ENCODE data around the gene NXPH1. TPM values are rescaled to one million over a fixed set of nuclear protein-coding genes. Genes with fewer than 3 reads are reported as not detected.

The NXPH1 gene
- total RNA-seq, 1 experiment from 2014 or later = 0.59 TPM

DNA sequence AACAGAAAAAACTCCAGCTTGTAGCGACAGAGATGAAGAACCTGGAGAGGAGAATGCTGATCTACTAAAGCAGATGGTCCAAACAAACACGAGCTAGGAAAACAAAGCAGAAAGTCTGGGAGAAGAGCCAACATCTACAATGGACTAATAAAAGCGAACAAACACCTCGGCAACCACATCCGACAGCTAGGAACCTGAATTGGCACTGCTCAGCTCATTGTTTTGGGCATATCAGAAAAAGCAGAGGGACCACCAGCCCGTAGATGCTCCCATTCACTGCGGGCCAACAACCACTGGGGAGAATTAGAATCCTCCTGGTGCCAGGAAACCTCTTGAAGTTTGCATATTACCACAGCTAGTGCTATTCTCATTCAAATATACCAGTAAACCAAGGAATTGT lies 204.7 kb downstream of the NXPH1 start (continued):
- no peak for TF ChIP-seq FOXK1 (CRISPR knock-in tag; IDR thresholded peaks at IDR 0.05)
- TF ChIP-seq, protein P1, sequence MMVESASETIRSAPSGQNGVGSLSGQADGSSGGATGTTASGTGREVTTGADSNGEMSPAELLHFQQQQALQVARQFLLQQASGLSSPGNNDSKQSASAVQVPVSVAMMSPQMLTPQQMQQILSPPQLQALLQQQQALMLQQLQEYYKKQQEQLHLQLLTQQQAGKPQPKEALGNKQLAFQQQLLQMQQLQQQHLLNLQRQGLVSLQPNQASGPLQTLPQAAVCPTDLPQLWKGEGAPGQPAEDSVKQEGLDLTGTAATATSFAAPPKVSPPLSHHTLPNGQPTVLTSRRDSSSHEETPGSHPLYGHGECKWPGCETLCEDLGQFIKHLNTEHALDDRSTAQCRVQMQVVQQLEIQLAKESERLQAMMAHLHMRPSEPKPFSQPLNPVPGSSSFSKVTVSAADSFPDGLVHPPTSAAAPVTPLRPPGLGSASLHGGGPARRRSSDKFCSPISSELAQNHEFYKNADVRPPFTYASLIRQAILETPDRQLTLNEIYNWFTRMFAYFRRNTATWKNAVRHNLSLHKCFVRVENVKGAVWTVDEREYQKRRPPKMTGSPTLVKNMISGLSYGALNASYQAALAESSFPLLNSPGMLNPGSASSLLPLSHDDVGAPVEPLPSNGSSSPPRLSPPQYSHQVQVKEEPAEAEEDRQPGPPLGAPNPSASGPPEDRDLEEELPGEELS (CRISPR knock-in tag; IDR thresholded peaks at IDR 0.05) = no peak
- no peak for TF ChIP-seq ZBTB21 (CRISPR knock-in tag; IDR thresholded peaks at IDR 0.05; ENCODE audit: borderline replicate concordance)
- TF ChIP-seq ZNF219 (CRISPR knock-in tag; IDR thresholded peaks at IDR 0.05; ENCODE audit: borderline replicate concordance) = no peak
- no peak for TF ChIP-seq IRF1 (CRISPR knock-in tag; IDR thresholded peaks at IDR 0.05)
- no peak for TF ChIP-seq ESRRA (CRISPR knock-in tag; IDR thresholded peaks at IDR 0.05; ENCODE audit: borderline replicate concordance)
- TF ChIP-seq JAZF1 (CRISPR knock-in tag; IDR thresholded peaks at IDR 0.05) = no peak
- no peak for TF ChIP-seq ZNF671 (CRISPR knock-in tag; IDR thresholded peaks at IDR 0.05)

- no peaks in the 10 kb centered on the region for H3K36me3 Mint-ChIP-seq
- ATAC-seq (no peak), DNase-seq (ENCODE audit: low spot score) (no peak)
- CTCF ChIA-PET = no interaction called here
- H3K4me3 Mint-ChIP-seq = no peak overlapping the region
- H3K4me1 Mint-ChIP-seq = peaks cover 44% of the 10 kb centered on the region
- TF ChIP-seq, protein P2, sequence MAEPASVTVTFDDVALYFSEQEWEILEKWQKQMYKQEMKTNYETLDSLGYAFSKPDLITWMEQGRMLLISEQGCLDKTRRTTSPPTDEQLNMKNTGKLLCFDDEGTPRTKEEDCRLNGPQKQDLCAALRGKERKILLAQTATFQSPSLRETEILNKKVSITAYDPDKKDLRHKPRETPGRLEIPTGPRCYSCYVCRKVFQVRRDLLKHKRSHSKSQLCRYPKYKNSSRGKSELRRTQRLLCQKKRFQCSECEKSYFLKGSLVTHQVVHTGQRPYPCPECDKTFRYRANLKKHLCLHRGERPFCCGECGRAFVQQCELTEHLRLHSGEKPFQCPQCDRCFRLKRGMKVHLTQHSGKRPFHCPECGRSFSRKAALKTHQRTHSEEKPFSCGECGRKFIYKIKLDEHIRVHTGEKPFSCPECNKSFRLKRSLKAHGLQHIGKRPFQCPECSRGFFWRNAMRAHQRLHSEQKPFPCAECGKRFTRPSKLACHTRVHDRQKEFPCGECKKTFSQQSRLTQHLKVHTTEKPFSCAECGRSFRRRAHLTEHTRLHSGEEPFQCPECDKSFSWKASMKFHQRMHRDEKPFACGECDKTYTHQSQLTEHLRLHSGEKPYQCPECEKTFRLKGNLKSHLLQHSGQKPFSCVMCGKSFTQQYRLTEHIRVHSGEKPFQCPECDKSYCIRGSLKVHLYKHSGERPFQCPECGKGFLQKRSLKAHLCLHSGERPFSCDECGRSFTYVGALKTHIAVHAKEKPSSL (CRISPR knock-in tag; conservative IDR thresholded peaks at IDR 0.05) = no peak
- TF ChIP-seq SMAD3 (CRISPR knock-in tag; IDR thresholded peaks at IDR 0.05; ENCODE audit: borderline replicate concordance) (no peak), GABPB1 (CRISPR knock-in tag; IDR thresholded peaks at IDR 0.05) (no peak)
- TF ChIP-seq, protein P3, sequence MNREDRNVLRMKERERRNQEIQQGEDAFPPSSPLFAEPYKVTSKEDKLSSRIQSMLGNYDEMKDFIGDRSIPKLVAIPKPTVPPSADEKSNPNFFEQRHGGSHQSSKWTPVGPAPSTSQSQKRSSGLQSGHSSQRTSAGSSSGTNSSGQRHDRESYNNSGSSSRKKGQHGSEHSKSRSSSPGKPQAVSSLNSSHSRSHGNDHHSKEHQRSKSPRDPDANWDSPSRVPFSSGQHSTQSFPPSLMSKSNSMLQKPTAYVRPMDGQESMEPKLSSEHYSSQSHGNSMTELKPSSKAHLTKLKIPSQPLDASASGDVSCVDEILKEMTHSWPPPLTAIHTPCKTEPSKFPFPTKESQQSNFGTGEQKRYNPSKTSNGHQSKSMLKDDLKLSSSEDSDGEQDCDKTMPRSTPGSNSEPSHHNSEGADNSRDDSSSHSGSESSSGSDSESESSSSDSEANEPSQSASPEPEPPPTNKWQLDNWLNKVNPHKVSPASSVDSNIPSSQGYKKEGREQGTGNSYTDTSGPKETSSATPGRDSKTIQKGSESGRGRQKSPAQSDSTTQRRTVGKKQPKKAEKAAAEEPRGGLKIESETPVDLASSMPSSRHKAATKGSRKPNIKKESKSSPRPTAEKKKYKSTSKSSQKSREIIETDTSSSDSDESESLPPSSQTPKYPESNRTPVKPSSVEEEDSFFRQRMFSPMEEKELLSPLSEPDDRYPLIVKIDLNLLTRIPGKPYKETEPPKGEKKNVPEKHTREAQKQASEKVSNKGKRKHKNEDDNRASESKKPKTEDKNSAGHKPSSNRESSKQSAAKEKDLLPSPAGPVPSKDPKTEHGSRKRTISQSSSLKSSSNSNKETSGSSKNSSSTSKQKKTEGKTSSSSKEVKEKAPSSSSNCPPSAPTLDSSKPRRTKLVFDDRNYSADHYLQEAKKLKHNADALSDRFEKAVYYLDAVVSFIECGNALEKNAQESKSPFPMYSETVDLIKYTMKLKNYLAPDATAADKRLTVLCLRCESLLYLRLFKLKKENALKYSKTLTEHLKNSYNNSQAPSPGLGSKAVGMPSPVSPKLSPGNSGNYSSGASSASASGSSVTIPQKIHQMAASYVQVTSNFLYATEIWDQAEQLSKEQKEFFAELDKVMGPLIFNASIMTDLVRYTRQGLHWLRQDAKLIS (CRISPR knock-in tag; IDR thresholded peaks at IDR 0.05; ENCODE audit: borderline replicate concordance) = no peak
- H3K27me3 Mint-ChIP-seq (ENCODE audit: low read depth) = no peaks in the 10 kb centered on the region
- POLR2A ChIA-PET = no interaction called here
- no peak overlapping the region for H3K27ac Mint-ChIP-seq
- 0 out of 2 replicates have a peak, but pooled peaks cover 2% of the 10 kb centered on the region for H3K9me3 Mint-ChIP-seq
Measured at GRCh38 chr7:8639668-8640067, 206.3 kb downstream of the NXPH1 start.

DNA sequence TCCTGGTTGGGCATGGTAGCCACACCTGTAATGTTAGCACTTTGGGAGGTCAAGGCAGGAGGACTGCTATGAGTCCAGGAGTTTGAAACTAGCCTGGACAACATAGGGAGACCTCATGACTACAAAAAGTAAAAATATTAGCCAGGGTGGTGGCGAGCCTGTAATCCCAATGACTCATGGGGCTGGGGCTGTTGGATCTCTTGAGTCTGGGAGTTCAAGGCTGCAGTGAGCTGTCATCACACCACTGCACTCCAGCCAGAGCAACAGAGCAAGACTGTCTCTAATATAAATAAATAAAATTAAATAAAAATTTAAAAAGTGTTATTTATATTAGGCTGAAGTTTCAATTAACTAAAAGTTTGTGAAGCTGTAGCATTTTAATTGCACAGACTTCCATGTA lies 207.3 kb downstream of the NXPH1 start:
- Mint-ChIP-seq H3K36me3 (no peaks in the 10 kb centered on the region), H3K27ac (no peak overlapping the region), H3K9me3 (no peaks in the 10 kb centered on the region), H3K4me3 (no peak overlapping the region), H3K4me1 (peaks cover 44% of the 10 kb centered on the region), H3K27me3 (ENCODE audit: low read depth) (no peaks in the 10 kb centered on the region)
- ChIA-PET CTCF (no interaction called here), POLR2A (no interaction called here)
- no peak for DNase-seq (ENCODE audit: low spot score)
- ATAC-seq = no peak
- no peak for TF ChIP-seq TCF7 (CRISPR knock-in tag; IDR thresholded peaks at IDR 0.05; ENCODE audit: low read depth)
- TF ChIP-seq GABPB1 (CRISPR knock-in tag; IDR thresholded peaks at IDR 0.05) = no peak
- TF ChIP-seq, protein P4, sequence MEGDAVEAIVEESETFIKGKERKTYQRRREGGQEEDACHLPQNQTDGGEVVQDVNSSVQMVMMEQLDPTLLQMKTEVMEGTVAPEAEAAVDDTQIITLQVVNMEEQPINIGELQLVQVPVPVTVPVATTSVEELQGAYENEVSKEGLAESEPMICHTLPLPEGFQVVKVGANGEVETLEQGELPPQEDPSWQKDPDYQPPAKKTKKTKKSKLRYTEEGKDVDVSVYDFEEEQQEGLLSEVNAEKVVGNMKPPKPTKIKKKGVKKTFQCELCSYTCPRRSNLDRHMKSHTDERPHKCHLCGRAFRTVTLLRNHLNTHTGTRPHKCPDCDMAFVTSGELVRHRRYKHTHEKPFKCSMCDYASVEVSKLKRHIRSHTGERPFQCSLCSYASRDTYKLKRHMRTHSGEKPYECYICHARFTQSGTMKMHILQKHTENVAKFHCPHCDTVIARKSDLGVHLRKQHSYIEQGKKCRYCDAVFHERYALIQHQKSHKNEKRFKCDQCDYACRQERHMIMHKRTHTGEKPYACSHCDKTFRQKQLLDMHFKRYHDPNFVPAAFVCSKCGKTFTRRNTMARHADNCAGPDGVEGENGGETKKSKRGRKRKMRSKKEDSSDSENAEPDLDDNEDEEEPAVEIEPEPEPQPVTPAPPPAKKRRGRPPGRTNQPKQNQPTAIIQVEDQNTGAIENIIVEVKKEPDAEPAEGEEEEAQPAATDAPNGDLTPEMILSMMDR (IDR thresholded peaks at IDR 0.05) = no peak
- TF ChIP-seq ZBTB21 (CRISPR knock-in tag; IDR thresholded peaks at IDR 0.05; ENCODE audit: borderline replicate concordance) = no peak
- TF ChIP-seq CREB1 (CRISPR knock-in tag; IDR thresholded peaks at IDR 0.05) = no peak
- TF ChIP-seq ZNF512 (CRISPR knock-in tag; IDR thresholded peaks at IDR 0.05; ENCODE audit: borderline replicate concordance) = no peak
- TF ChIP-seq HMGXB4 (CRISPR knock-in tag; IDR thresholded peaks at IDR 0.05) = no peak
- no peak for TF ChIP-seq FOXJ3 (CRISPR knock-in tag; IDR thresholded peaks at IDR 0.05; ENCODE audit: borderline replicate concordance)
- TF ChIP-seq TEAD4 (CRISPR knock-in tag; IDR thresholded peaks at IDR 0.05) = no peak
- TF ChIP-seq TEAD1 (CRISPR knock-in tag; IDR thresholded peaks at IDR 0.05) = no peak

Measured in WTC11 (cell line).